DOHH2 (cell line): Measurements from ENCODE around the gene SDS.

Experiments
- H3F3A ChIP-seq: fragments of 200-600 bp; sonication (generic), shearing (Covaris generic); 2 replicates; pipeline ENCODE4 v1.6.0; 2016; ENCODE audit warnings: antibody characterized with exemption, mild to moderate bottlenecking; ENCODE audit not compliant: control insufficient read depth, insufficient read depth
- H3K27ac ChIP-seq: fragments of 200-600 bp; sonication (generic); 2 replicates; pipeline ENCODE4 v1.5.1; 2014; ENCODE audit warnings: low read depth, mild to moderate bottlenecking, low read length, moderate library complexity
- H3K27me3 ChIP-seq: fragments of 200-600 bp; sonication (generic); 2 replicates; pipeline ENCODE4 v1.6.1; 2014; ENCODE audit warnings: mild to moderate bottlenecking, low read length, mixed read lengths; ENCODE audit not compliant: control insufficient read depth
- H3K36me3 ChIP-seq: fragments of 200-600 bp; sonication (generic); 2 replicates; pipeline ENCODE4 v1.6.1; 2014; ENCODE audit warnings: mild to moderate bottlenecking, low read length, moderate library complexity, mixed read lengths; ENCODE audit not compliant: control insufficient read depth
- H3K4me1 ChIP-seq: fragments of 200-600 bp; sonication (generic); 2 replicates; pipeline ENCODE4 v1.6.1; 2014; ENCODE audit warnings: mild to moderate bottlenecking, low read length, mixed read lengths; ENCODE audit not compliant: control insufficient read depth
- H3K4me2 ChIP-seq: fragments of 200-600 bp; sonication (generic); 2 replicates; pipeline ENCODE4 v1.6.0; 2014; ENCODE audit warnings: mild to moderate bottlenecking, low read length, moderate library complexity
- H3K4me3 ChIP-seq: fragments of 200-600 bp; sonication (generic); 2 replicates; pipeline ENCODE4 v1.5.1; 2014; ENCODE audit warnings: mild to moderate bottlenecking, low read length, mixed read lengths
- H3K79me2 ChIP-seq: fragments of 200-600 bp; sonication (generic); 2 replicates; pipeline ENCODE4 v1.6.1; 2014; ENCODE audit warnings: mild to moderate bottlenecking, low read length, mixed read lengths; ENCODE audit not compliant: control insufficient read depth
- H3K9me2 ChIP-seq: fragments of 200-600 bp; sonication (generic); replicated peaks from 2 replicates; pipeline ENCODE4 v1.6.1; 2014; ENCODE audit warnings: mild to moderate bottlenecking, low read length, mixed read lengths; ENCODE audit not compliant: control insufficient read depth
- H3K9me3 ChIP-seq: fragments of 200-600 bp; sonication (generic); 2 replicates; pipeline ENCODE4 v1.6.1; 2014; ENCODE audit warnings: antibody characterized with exemption, low read length, mixed read lengths; ENCODE audit not compliant: control insufficient read depth, insufficient read depth
- H4K20me1 ChIP-seq: fragments of 200-600 bp; sonication (generic); 2 replicates; pipeline ENCODE4 v1.6.0; 2014; ENCODE audit warnings: low read depth, mild to moderate bottlenecking, antibody characterized with exemption, low read length, moderate library complexity; ENCODE audit not compliant: control insufficient read depth, insufficient read depth
- CTCF ChIP-seq: fragments of 200-600 bp; sonication (generic); IDR thresholded peaks from one replicate; pipeline ENCODE4 v1.5.1; 2014; ENCODE audit warnings: antibody characterized with exemption, mild to moderate bottlenecking, low read depth, low read length; ENCODE audit not compliant: poor library complexity, severe bottlenecking
- EZH2phosphoT487 ChIP-seq: fragments of 200-600 bp; sonication (generic); IDR thresholded peaks from 2 replicates; pipeline ENCODE4 v1.6.1; 2017; ENCODE audit warnings: borderline replicate concordance, mild to moderate bottlenecking, antibody characterized with exemption, low read length, moderate library complexity, mixed read lengths

SDS gene

GRCh38 chr12:113445544-113446171 lies 42.0 kb upstream of the SDS start:
- Histone ChIP-seq H3K27me3 (peaks cover under 1% of the 10 kb centered on the region; the same call in 1 of the 2 replicates), H3K9me3 (no peaks in the 10 kb centered on the region), H3K36me3 (no peaks in the 10 kb centered on the region), H4K20me1 (no peaks in the 10 kb centered on the region), H3K4me3 (no peak overlapping the region), H3K9me2 (no peaks in the 10 kb centered on the region), H3K4me1 (no peaks in the 10 kb centered on the region), H3K79me2 (no peaks in the 10 kb centered on the region), H3K4me2 (no peak overlapping the region), H3K27ac (no peak overlapping the region), H3F3A (no peaks in the 10 kb centered on the region)
- no peak for TF ChIP-seq EZH2phosphoT487
- TF ChIP-seq CTCF, result no peak

- H3K4me3 ChIP-seq, result no peak overlapping the region
- H3K36me3 ChIP-seq, result no peaks in the 10 kb centered on the region
- no peaks in the 10 kb centered on the region for H3K9me3 ChIP-seq
- H3K9me2 ChIP-seq, result no peaks in the 10 kb centered on the region
- H4K20me1 ChIP-seq, result no peaks in the 10 kb centered on the region
- no peaks in the 10 kb centered on the region for H3K79me2 ChIP-seq
- H3K27me3 ChIP-seq, result peaks cover 15% of the 10 kb centered on the region
- no peak for TF ChIP-seq CTCF
- no peak for TF ChIP-seq EZH2phosphoT487
- no peak overlapping the region for H3K4me2 ChIP-seq
- H3K4me1 ChIP-seq, result no peaks in the 10 kb centered on the region
- H3K27ac ChIP-seq, result no peak overlapping the region
- H3F3A ChIP-seq, result no peaks in the 10 kb centered on the region
Measured at GRCh38 chr12:113443030-113443539, 39.4 kb upstream of the SDS start.

- H3K4me2 ChIP-seq, result no peak overlapping the region
- no peaks in the 10 kb centered on the region for H3K9me2 ChIP-seq
- peaks cover 17% of the 10 kb centered on the region for H3K27me3 ChIP-seq
- no peaks in the 10 kb centered on the region for H3K36me3 ChIP-seq
- TF ChIP-seq EZH2phosphoT487, result no peak
- TF ChIP-seq CTCF, result no peak
- H3K4me3 ChIP-seq, result no peak overlapping the region
- H3K79me2 ChIP-seq, result no peaks in the 10 kb centered on the region
- no peaks in the 10 kb centered on the region for H3K9me3 ChIP-seq
- no peaks in the 10 kb centered on the region for H3F3A ChIP-seq
- H4K20me1 ChIP-seq, result no peaks in the 10 kb centered on the region
- no peak overlapping the region for H3K27ac ChIP-seq
- no peaks in the 10 kb centered on the region for H3K4me1 ChIP-seq
Measured at GRCh38 chr12:113440947-113441782, 37.5 kb upstream of the SDS start.
